Upper lobe of left lung (tissue), 4 donors: Measurements from ENCODE around the gene ARHGAP26.

Experiments used
- CTCF ChIP-seq, 6 experiments: fragments of 450-650 bp in 4 of 6; fragments of 200-600 bp in 2 of 6; sonication (generic) in 2 of 6; IDR thresholded peaks; one replicate each; pipeline ENCODE4 v1.5.1; 2016 to 2019; ENCODE audit warnings: antibody characterized with exemption in 6 of 6
- EP300 ChIP-seq, 4 donors: sonication (generic); formaldehyde crosslinking; IDR thresholded peaks; one replicate each; pipeline ENCODE4 v1.5.1; 2017; ENCODE audit warnings: antibody characterized with exemption in 4 of 4, control low read depth in 2 of 4

- TF ChIP-seq CTCF (IDR thresholded peaks at IDR 0.05): no peak
- TF ChIP-seq EP300 (IDR thresholded peaks at IDR 0.05): no peak
These were observed 314.2 kb downstream of the ARHGAP26 start for GRCh38 chr5:143084407-143084806.
